ENCODE measurements around the gene EVC. TPM values are rescaled to one million over a fixed set of nuclear protein-coding genes. Genes with fewer than 3 reads are reported as not detected.

EVC gene
- total and polyA plus RNA-seq, 2 of the 8 experiments (the other 6 are each of a cell fraction or from before 2014, with no cell fraction given): 2.6 to 9.8 TPM

DNA sequence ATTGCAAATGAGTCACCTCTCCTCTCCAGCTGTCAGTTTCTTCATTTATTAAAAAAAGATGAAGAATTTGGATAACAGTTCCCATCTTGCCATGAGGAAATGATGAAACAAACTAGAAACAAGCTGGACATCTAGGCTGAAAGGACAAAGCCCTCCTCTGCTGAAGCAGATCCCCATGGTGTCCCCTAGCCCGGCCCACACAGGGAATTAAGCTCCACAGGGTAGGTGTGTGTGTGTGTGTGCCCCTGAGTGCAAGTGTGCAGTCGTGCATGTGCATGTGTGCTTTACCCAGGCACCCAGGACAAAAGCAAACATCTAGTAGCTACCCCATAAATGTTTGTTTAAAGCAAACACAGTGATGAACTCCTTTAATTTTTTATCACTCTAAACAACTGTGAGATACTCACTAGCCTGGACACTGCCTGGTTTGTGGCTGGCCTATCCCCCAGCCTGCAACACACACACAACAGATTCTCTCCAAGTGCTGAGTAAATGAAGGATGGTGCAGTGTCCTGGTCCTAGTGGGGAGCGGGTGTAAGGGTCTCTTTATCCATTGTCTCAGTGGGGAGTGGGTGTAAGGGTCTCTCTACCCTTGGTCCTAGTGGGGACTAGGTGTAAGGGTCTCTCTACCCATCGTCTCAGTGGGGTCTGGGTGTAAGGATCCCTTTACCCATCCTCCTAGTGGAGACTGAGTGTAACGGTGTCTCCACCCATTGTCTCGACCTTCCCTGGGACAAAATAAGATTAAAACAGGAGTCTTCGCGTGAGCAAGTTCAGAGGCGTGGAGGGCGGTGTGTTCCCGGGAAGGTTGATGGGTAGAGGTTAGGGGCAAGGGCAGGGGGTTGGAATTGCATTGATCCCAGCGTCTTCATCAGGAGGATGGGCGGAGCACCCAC is 688 bp upstream of the EVC start:
- Histone ChIP-seq H2BK20ac (ENCODE audit: low read length) (no peak overlapping the region; the same call in 1 of the 2 replicates), H3K23ac (ENCODE audit: insufficient read length) (no peak overlapping the region), H3K27ac (ENCODE audit: low read depth, low read length) (no peak overlapping the region), H2AK5ac (ENCODE audit: low read depth, low read length) (no peak overlapping the region), H2BK5ac (ENCODE audit: low read depth, low read length) (peak overlapping the region; percentile 9; the same call in 1 of the 2 replicates), H2AFZ (ENCODE audit: low read length) (0 out of 2 replicates have a peak overlapping the region, but pooled peaks have one; percentile 68), H4K8ac (ENCODE audit: extremely low read depth, insufficient read depth, low read length) (no peak overlapping the region), H3K36me3 (ENCODE audit: control insufficient read depth in 2 of 4, insufficient read depth in 4 of 4, low read length in 3 of 4) (peaks cover 0 to 6% (median 0%) of the 10 kb centered on the region in 4 experiments; a peak in 1 of 8 replicates), H4K5ac (ENCODE audit: insufficient read length, low read depth, low read length) (no peak overlapping the region), H3K4me3 (ENCODE audit: extremely low read depth in 1 of 4, insufficient read depth in 2 of 4, low read depth in 3 of 4, low read length in 4 of 4) (peak overlapping the region; percentile 40 to 58 (median 52); a peak in 6 of 8 replicates), H4K91ac (replicated peaks; ENCODE audit: insufficient read length, low read length) (no peak overlapping the region), H3K9me3 (ENCODE audit: insufficient read depth in 2 of 2, low read depth in 1 of 2, low read length in 1 of 2) (peaks cover 2 to 5% of the 10 kb centered on the region in 2 experiments; a peak in 2 of 4 replicates), H3K23me2 (ENCODE audit: low read depth, low read length) (peaks cover 22% of the 10 kb centered on the region; the same call in 1 of the 2 replicates), H2BK15ac (ENCODE audit: low read length) (0 out of 2 replicates have a peak overlapping the region, but pooled peaks have one; percentile 29), H3K27me3 (replicated peaks in 1 of 4; ENCODE audit: control insufficient read depth in 3 of 4, extremely low read depth in 1 of 4, insufficient read depth in 3 of 4, low read length in 3 of 4) (peaks cover 0 to 19% (median 15%) of the 10 kb centered on the region in 4 experiments; a peak in 4 of 7 replicates), H3K4me2 (ENCODE audit: insufficient read depth in 1 of 2, low read depth in 2 of 2, low read length in 2 of 2) (peak overlapping the region; percentile 64 to 88), H4K20me1 (replicated peaks in 1 of 2; ENCODE audit: control insufficient read depth in 1 of 2, insufficient read depth in 2 of 2, low read length in 2 of 2) (peaks cover 4 to 5% of the 10 kb centered on the region in 2 experiments), H2BK120ac (replicated peaks; ENCODE audit: low read depth, low read length) (no peak overlapping the region), H3K18ac (ENCODE audit: extremely low read depth, low read length) (peak overlapping the region; percentile 71), H2BK12ac (ENCODE audit: low read depth, low read length) (no peak overlapping the region; the same call in 1 of the 2 replicates), H3K4me1 (replicated peaks in 1 of 4; ENCODE audit: control insufficient read depth in 3 of 4, insufficient read depth in 4 of 4, low read length in 3 of 4) (peaks cover 3 to 19% (median 11%) of the 10 kb centered on the region in 4 experiments), H3K4ac (replicated peaks; ENCODE audit: insufficient read length, low read depth, low read length) (no peak overlapping the region), H3K9ac (replicated peaks in 1 of 4; ENCODE audit: extremely low read depth in 1 of 4, low read depth in 3 of 4, low read length in 3 of 4) (no peak overlapping the region), H3K14ac (ENCODE audit: insufficient read length) (no peak overlapping the region), H3K79me1 (ENCODE audit: low read depth, low read length) (no peaks in the 10 kb centered on the region; the same call in 1 of the 2 replicates), H3K79me2 (ENCODE audit: control insufficient read depth in 1 of 2, insufficient read depth in 2 of 2, low read length in 2 of 2) (no peaks in the 10 kb centered on the region), H3K56ac (replicated peaks; ENCODE audit: insufficient read length, low read depth, low read length) (no peak overlapping the region)
- 34% methylated on average over 13 of the region's 13 CpGs; no CpG with 5 or more reads in 1 of the 2 experiments for WGBS, 2 experiments (ENCODE audit: extremely low coverage in 1 of 2, insufficient coverage in 1 of 2, insufficient read length in 1 of 2, insufficient replicate concordance in 2 of 2, low coverage in 1 of 2, low lambda C conversion rate in 2 of 2, missing lambda C conversion rate in 1 of 2)
- TF ChIP-seq CTCF (IDR thresholded peaks at IDR 0.05; ENCODE audit: control extremely low read depth in 1 of 3, insufficient read depth in 1 of 3, low read depth in 1 of 3, low read length in 3 of 3) (peak in 1 of 3 experiments; percentile 50; a peak in 1 of 4 replicates), RFX5 (IDR thresholded peaks at IDR 0.05; ENCODE audit: borderline replicate concordance, low read depth, low read length) (no peak), HDAC2 (IDR thresholded peaks at IDR 0.05; ENCODE audit: borderline replicate concordance in 1 of 2, low read depth in 2 of 2, low read length in 2 of 2) (0 out of 4 replicates have a peak, but pooled peaks of 1 of the 2 experiments have one; percentile 8)
- FAIRE-seq (no peak), DNase-seq (ENCODE audit: low read depth in 1 of 2, low spot score in 2 of 2) (no peak)
- ChIA-PET CTCF (ENCODE audit: partially characterized antibody) (interaction anchor here (0.6 to 2.0 kb wide), 11 partner anchors 13 to 1373 kb away, joined by 3 to 6 read pairs (median 3); no protein-coding TSS in a partner anchor), POLR2A (ENCODE audit: partially characterized antibody) (no interaction called here)

All from H1 (cell line).